ENCODE results near the gene ALK. TPM values are rescaled to one million over a fixed set of nuclear protein-coding genes. Genes with fewer than 3 reads are reported as not detected.

ALK gene
- total RNA-seq, 1 donor from 2014 or later = 9.6 TPM

GRCh38 chr2:29361231-29361630, 560.2 kb downstream of the ALK start:
- peaks cover 3% of the 10 kb centered on the region for H3K9me3 Mint-ChIP-seq (ENCODE audit: unreplicated experiment)
- H3K27ac Mint-ChIP-seq (ENCODE audit: unreplicated experiment) = peak overlapping the region; percentile 26
- H3K36me3 Mint-ChIP-seq (ENCODE audit: unreplicated experiment) = peaks cover 4% of the 10 kb centered on the region
- DNase-seq = no peak
- peaks cover 16% of the 10 kb centered on the region for H3K4me1 Mint-ChIP-seq (ENCODE audit: low read depth, unreplicated experiment)
- TF ChIP-seq, protein P1, sequence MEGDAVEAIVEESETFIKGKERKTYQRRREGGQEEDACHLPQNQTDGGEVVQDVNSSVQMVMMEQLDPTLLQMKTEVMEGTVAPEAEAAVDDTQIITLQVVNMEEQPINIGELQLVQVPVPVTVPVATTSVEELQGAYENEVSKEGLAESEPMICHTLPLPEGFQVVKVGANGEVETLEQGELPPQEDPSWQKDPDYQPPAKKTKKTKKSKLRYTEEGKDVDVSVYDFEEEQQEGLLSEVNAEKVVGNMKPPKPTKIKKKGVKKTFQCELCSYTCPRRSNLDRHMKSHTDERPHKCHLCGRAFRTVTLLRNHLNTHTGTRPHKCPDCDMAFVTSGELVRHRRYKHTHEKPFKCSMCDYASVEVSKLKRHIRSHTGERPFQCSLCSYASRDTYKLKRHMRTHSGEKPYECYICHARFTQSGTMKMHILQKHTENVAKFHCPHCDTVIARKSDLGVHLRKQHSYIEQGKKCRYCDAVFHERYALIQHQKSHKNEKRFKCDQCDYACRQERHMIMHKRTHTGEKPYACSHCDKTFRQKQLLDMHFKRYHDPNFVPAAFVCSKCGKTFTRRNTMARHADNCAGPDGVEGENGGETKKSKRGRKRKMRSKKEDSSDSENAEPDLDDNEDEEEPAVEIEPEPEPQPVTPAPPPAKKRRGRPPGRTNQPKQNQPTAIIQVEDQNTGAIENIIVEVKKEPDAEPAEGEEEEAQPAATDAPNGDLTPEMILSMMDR (IDR thresholded peaks at IDR 0.05; ENCODE audit: partially characterized antibody, unreplicated experiment) = no peak
- H3K27me3 Mint-ChIP-seq (ENCODE audit: unreplicated experiment) = peaks cover 1% of the 10 kb centered on the region
- H3K4me3 Mint-ChIP-seq (ENCODE audit: unreplicated experiment) = no peak overlapping the region

DNA sequence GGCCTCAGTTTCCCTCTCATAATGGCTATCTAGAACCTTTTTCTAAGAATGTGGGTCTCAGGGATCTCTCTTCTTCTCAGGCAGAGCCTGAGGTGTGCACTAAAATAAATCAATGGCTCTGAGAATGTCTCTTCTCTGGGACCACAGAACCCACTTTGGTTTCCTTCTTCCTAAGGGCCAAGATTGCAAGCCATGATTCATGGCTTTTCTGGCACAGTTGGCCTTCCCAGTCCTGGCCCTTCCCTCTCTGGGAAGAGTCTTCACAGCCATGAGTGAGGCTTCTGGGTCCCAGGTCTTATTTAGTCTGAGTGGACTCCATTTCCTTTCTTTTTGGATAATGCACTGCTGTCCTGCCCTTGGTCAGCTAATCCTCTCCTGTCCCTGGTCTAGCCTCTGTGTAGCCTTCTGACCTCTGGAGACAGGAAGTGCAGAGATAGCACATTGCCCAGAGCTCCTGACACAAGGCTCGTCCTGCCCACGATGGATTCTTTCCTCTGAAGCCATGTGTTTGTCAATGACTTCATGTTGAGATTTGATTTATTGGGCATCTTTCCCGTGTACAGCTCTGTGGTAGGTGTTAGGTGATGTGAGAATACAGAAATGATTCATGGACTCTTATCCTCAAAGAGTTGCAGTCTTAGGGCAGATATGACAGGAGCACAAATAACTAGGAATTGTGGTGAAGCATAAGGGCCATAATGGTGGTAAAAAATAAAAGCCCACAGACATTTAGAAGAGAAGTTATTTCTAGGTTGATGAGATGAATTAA, 561.2 kb downstream of the ALK start:
- TF ChIP-seq, protein P1 (IDR thresholded peaks at IDR 0.05; ENCODE audit: partially characterized antibody, unreplicated experiment) = no peak
- no peak for DNase-seq
- Mint-ChIP-seq H3K4me3 (ENCODE audit: unreplicated experiment) (no peak overlapping the region), H3K4me1 (ENCODE audit: low read depth, unreplicated experiment) (peaks cover 16% of the 10 kb centered on the region), H3K27me3 (ENCODE audit: unreplicated experiment) (peaks cover 3% of the 10 kb centered on the region), H3K27ac (ENCODE audit: unreplicated experiment) (no peak overlapping the region), H3K36me3 (ENCODE audit: unreplicated experiment) (no peaks in the 10 kb centered on the region), H3K9me3 (ENCODE audit: unreplicated experiment) (peaks cover 2% of the 10 kb centered on the region)

GRCh38 chr2:29353403-29353991, 567.9 kb downstream of the ALK start:
- TF ChIP-seq, protein P1 (IDR thresholded peaks at IDR 0.05; ENCODE audit: partially characterized antibody, unreplicated experiment) = no peak
- peaks cover 35% of the 10 kb centered on the region for H3K4me1 Mint-ChIP-seq (ENCODE audit: low read depth, unreplicated experiment)
- no peak for DNase-seq
- peak overlapping the region; percentile 38 for H3K27ac Mint-ChIP-seq (ENCODE audit: unreplicated experiment)
- H3K9me3 Mint-ChIP-seq (ENCODE audit: unreplicated experiment) = peaks cover 7% of the 10 kb centered on the region
- no peaks in the 10 kb centered on the region for H3K36me3 Mint-ChIP-seq (ENCODE audit: unreplicated experiment)
- peaks cover 2% of the 10 kb centered on the region for H3K27me3 Mint-ChIP-seq (ENCODE audit: unreplicated experiment)
- no peak overlapping the region for H3K4me3 Mint-ChIP-seq (ENCODE audit: unreplicated experiment)

GRCh38 chr2:29351916-29352591, 569.3 kb downstream of the ALK start:
- peak overlapping the region; percentile 6 for H3K4me3 Mint-ChIP-seq (ENCODE audit: unreplicated experiment)
- H3K36me3 Mint-ChIP-seq (ENCODE audit: unreplicated experiment) = no peaks in the 10 kb centered on the region
- H3K27me3 Mint-ChIP-seq (ENCODE audit: unreplicated experiment) = peaks cover 4% of the 10 kb centered on the region
- DNase-seq = no peak
- H3K9me3 Mint-ChIP-seq (ENCODE audit: unreplicated experiment) = peaks cover 9% of the 10 kb centered on the region
- H3K27ac Mint-ChIP-seq (ENCODE audit: unreplicated experiment) = peak overlapping the region; percentile 48
- H3K4me1 Mint-ChIP-seq (ENCODE audit: low read depth, unreplicated experiment) = peaks cover 44% of the 10 kb centered on the region
- TF ChIP-seq, protein P1 (IDR thresholded peaks at IDR 0.05; ENCODE audit: partially characterized antibody, unreplicated experiment) = no peak

Data from glutamatergic neuron (in vitro differentiated cells).